HG02943 (cell line): ENCODE measurements around the gene TXNRD2.

Source experiments
- ATAC-seq: cut with Tn5 transposase; IDR thresholded peaks from one replicate; pipeline ENCODE4 v1.9.1; 2021; ENCODE audit warnings: mild to moderate bottlenecking, low read depth, moderate library complexity; ENCODE audit not compliant: unreplicated experiment

Gene TXNRD2

DNA sequence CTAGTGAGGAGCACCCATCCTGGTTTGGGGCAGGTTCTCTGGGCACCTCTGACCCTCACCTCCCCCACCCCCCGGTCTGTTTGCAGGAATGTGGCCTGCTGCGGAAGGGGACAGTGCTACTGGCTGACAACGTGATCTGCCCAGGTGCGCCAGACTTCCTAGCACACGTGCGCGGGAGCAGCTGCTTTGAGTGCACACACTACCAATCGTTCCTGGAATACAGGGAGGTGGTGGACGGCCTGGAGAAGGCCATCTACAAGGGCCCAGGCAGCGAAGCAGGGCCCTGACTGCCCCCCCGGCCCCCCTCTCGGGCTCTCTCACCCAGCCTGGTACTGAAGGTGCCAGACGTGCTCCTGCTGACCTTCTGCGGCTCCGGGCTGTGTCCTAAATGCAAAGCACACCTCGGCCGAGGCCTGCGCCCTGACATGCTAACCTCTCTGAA lies 26.9 kb upstream of the TXNRD2 start:
- ATAC-seq = no peak

- no peak for ATAC-seq
Measured at GRCh38 chr22:19967850-19968449, 26.3 kb upstream of the TXNRD2 start.

DNA sequence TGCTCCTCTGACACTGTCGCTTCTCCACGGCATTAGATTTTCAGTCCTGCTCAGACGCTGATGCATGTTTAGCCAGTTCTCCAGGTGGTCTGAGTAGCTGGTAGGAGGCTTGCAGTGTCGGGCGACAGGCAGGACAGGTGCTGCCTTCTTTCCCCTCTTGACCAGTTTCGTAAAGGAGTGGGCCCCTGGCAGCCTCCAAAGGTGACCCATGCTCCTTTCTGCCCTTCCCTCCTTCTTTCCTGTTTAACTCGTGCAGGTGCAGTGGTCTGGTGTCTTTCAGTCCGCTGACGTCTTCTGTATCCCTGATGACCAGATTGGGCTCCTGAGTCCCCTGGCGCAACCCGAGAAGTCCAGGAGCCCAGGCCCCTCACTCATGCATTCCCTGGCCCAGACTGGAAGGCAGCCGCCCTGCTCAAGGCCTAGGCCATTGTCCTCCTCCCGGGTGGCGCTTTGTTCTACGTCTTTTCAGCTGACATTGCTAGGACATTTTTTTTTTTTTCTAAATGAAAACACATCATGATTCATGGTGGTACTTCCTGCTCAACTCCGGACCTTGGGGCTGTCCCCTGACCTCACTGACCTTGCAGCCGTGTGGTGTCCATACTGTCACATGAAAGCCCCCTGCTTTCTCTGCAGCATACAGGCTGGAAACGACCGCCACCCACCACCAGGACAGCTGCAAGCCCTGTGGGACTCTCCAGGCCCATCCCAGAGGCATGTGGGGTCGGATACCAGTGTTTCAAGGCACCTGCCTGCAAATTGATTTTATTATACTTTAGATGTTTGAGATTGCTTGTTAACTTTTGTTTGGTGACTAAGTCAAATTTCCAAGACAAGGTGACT lies 25.5 kb upstream of the TXNRD2 start:
- ATAC-seq = no peak

DNA sequence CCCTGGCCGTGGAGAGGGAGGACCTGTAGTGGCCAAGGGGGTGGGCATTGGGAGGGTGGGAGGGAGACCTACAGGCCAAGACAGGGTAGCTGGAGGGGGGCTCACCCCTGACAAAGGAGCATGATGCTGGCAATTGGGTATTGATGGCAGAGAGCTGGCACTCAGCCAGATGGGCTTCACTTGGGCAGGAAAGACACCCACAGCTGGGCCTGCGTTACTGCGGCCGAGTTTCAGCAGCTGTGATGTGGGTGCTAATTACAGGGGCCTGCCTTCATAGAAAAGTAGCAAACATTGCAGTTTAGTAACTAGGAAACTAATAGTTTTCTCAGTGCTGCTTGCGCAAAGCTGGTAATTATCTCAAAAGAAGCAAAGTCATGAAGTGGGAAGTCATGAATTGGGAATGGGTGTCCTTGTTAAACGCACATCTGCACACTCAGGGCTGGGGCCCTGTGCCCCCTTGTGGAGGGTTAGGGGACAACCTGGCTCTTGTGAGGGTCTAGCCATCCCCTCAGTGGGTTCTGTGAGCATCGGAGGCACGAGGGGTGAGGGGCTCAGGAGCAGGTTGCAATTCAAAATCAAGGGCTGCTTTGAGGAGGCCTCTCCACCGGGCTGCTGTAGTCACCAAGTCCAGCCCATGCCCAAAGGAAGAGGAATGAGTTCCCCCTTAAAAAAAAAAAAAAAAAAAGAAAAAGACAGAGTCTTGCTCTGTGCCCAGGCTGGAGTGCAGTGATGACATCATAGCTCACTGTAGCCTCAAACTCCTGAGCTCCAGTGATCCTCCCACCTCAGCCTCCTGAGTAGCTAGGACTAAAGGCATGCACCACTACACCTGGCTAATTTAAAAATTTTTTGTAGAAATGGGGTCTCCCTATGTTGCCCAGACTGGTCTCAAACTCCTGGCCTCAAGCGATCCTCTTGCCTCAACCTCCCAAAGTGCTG lies 24.4 kb upstream of the TXNRD2 start:
- no peak for ATAC-seq

GRCh38 chr22:19964701-19965386 lies 23.2 kb upstream of the TXNRD2 start:
- ATAC-seq = no peak

GRCh38 chr22:19963863-19964642 lies 22.4 kb upstream of the TXNRD2 start:
- no peak for ATAC-seq

- no peak for ATAC-seq
Measured at GRCh38 chr22:19962909-19963806, 21.5 kb upstream of the TXNRD2 start.

GRCh38 chr22:19962246-19962908 lies 20.8 kb upstream of the TXNRD2 start:
- no peak for ATAC-seq

DNA sequence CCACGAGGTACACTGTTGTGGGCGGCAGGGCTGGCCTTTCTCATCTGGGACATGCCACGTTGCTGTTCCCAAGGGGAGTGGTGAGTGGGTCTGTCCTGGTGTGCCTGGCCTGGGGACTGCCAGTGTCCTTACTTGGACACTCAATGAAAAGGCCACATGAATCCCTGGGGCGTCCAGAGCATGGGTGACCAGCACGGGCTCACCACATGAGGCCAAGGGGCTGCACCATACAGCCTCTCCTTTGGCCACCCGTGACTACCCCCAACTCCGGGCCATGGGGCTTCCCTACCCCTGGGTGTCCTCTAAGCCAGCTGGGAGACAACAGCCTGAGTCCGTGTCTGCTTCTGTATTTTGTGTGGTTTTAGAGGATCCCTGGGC lies 20.2 kb upstream of the TXNRD2 start:
- no peak for ATAC-seq

DNA sequence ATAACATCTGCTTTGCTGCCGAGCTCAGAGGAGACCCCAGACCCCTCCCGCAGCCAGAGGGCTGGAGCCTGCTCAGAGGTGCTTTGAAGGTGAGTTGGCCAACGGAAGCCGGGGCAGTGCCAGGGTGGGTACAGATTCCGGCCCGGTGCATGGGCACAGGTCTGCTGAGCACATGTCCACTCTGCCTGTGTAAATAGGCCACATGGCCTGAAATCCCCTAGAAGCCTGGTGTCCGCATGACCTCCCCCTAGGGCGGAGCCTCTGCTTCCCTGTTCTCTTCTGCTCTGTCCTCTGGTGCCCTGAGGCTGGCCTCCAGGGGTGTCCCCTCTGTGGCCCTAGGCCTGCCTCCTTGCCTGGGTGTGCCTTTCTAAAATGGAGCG lies 19.6 kb upstream of the TXNRD2 start:
- ATAC-seq = no peak

- no peak for ATAC-seq
Measured at GRCh38 chr22:19960491-19961200, 19.0 kb upstream of the TXNRD2 start.

DNA sequence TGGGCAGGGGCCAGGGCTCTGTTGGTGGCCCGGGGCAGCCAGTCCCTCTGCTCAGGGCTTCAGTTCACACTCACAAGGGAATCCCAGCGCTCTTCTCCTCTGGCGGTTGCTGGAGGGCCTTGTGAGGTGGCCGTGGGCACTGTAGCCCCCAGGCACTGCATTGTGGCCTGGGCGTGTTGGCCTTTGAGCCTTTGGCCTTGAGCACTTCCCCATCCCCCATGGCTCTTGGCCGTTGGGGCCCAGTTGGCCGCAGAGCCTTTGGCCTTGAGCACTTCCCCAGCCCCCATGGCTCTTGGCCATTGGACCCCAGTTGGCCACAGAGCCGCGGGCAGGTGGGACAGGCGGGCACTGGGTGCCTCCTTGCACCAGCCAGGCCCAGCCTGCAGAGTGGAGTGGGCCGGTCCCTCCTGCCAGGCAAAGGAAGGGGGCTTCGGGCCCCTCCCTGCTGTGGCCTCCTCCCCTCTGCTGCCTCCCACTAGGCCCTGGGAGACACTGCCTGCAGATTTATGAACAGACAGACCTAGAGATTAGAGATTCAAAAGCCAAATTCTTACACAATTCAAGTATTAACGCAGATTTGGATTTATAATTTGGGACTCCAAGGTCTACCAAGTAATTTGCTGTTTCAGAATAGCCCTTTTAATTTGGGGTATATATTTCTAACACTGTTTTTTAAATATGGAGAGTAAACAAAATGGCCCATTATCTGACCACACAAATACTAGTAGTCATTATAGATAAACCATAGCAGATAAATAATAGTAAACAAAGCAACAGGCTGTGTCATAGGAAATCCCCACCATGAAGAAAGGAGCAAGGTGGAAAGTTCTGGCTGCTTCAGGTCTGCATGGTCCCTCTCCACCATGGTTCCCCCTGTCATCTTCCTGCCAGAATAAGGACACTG lies 18.2 kb upstream of the TXNRD2 start:
- no peak for ATAC-seq

GRCh38 chr22:19959043-19959586 lies 17.5 kb upstream of the TXNRD2 start:
- no peak for ATAC-seq

GRCh38 chr22:19958083-19959042 lies 16.7 kb upstream of the TXNRD2 start:
- no peak for ATAC-seq

DNA sequence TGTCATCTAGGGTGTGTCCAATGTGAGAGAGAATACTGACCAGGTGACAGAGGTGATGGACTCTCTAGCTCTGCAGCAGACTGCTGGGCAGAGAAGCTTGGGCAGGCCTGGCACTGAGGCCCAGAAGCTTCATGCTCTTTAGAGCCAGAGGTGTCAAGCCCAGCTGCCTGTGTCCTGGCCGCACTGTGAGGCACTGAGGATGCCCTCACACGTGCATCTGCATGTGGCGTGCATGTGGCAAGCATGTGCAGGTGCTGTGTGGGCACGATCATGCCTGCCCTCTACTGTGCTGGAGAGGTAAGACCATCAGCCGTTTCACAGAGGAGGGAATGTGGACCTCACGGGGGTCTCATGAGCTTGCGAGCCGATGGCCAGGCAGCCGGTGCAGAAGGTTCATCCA lies 15.8 kb upstream of the TXNRD2 start:
- no peak for ATAC-seq
